Measurements from ENCODE around the gene UBE2F. TPM values are rescaled to one million over a fixed set of nuclear protein-coding genes. Genes with fewer than 3 reads are reported as not detected.

Gene UBE2F
- polyA plus RNA-seq, 2 of the 4 experiments (the other 2 are of a cell fraction): 49.7 to 81.1 TPM

- Histone ChIP-seq H3K27ac (no peak overlapping the region), H3K4me1 (no peaks in the 10 kb centered on the region), H3K9me3 (no peaks in the 10 kb centered on the region), H3K4me2 (no peak overlapping the region), H3K4me3 (no peak overlapping the region)
- POLR2A ChIA-PET: no interaction called here
- TF ChIP-seq POLR2AphosphoS2 (conservative IDR thresholded peaks at IDR 0.05; ENCODE audit: low read length): no peak
- TF ChIP-seq POLR2A (IDR thresholded peaks at IDR 0.05; ENCODE audit: low read length): no peak
- TF ChIP-seq ESRRA (IDR thresholded peaks at IDR 0.05; ENCODE audit: borderline replicate concordance, low read length): no peak
- TF ChIP-seq JUNB (IDR thresholded peaks at IDR 0.05): no peak
- no peak for TF ChIP-seq HEYL (CRISPR knock-in tag; IDR thresholded peaks at IDR 0.05)
- TF ChIP-seq SMC3 (IDR thresholded peaks at IDR 0.05): no peak
- TF ChIP-seq TP53 (CRISPR knock-in tag; IDR thresholded peaks at IDR 0.05): no peak
- no peak for TF ChIP-seq CHD2 (IDR thresholded peaks at IDR 0.05; ENCODE audit: low read length, partially characterized antibody)
- TF ChIP-seq EP300 (IDR thresholded peaks at IDR 0.05): no peak
- no peak for TF ChIP-seq FOXS1 (CRISPR knock-in tag; IDR thresholded peaks at IDR 0.05)
- no peak for TF ChIP-seq CBX2 (IDR thresholded peaks at IDR 0.05; ENCODE audit: borderline replicate concordance, low read depth)
- TF ChIP-seq, protein P1, sequence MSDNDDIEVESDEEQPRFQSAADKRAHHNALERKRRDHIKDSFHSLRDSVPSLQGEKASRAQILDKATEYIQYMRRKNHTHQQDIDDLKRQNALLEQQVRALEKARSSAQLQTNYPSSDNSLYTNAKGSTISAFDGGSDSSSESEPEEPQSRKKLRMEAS (IDR thresholded peaks at IDR 0.05): no peak
- TF ChIP-seq CHD4 (IDR thresholded peaks at IDR 0.05; ENCODE audit: borderline replicate concordance): no peak
- no peak for TF ChIP-seq RARB (CRISPR knock-in tag; IDR thresholded peaks at IDR 0.05)
- TF ChIP-seq REST (IDR thresholded peaks at IDR 0.05): no peak
- no peak for TF ChIP-seq NFE2L2 (conservative IDR thresholded peaks at IDR 0.05; ENCODE audit: low read length)
- no peak for TF ChIP-seq KDM5A (IDR thresholded peaks at IDR 0.05)
- FAIRE-seq: no peak
- CTCF ChIA-PET: interaction anchor here (1.2 to 1.9 kb wide), 2 partner anchors 14 to 56 kb away, joined by 3 to 5 read pairs; no protein-coding TSS in a partner anchor
- WGBS (ENCODE audit: missing lambda C conversion rate): 74% methylated on average over 1 of the region's 1 CpG
- DNase-seq (ENCODE audit: low read depth in 1 of 2, low spot score in 1 of 2): no peak
- no peak for ATAC-seq
Measured at GRCh38 chr2:237980087-237980486, 13.3 kb downstream of the UBE2F start.

DNA sequence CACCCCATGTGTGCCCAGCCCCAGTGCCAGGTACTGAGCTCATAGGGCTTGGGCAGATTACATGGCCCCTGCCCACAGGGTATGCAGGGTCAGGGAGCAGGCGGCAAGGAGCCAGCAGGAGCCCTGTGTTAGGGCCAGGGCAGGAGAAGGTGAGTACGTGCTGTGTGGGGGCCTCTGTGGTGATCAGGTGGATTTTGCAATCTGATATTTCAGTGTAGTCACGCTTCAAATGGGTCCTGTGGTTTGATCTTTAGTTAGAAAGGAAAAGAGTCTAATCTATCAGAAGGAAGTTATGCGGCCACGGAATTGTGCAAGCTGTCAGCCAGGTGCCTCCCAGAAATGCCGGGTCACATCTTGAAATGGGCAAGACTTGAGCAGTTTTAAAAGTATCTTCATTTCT is 13.9 kb downstream of the UBE2F start:
- WGBS (ENCODE audit: missing lambda C conversion rate): 93% methylated on average over 6 of the region's 6 CpGs
- ChIA-PET POLR2A (no interaction called here), CTCF (interaction anchor here (0.6 kb wide), 2 partner anchors 83 to 257 kb away, joined by 3 read pairs; no protein-coding TSS in a partner anchor)
- H3K4me1 ChIP-seq: no peaks in the 10 kb centered on the region
- H3K27ac ChIP-seq: no peak overlapping the region
- ATAC-seq (no peak), FAIRE-seq (no peak), DNase-seq (ENCODE audit: low read depth in 1 of 2, low spot score in 1 of 2) (no peak)
- no peaks in the 10 kb centered on the region for H3K9me3 ChIP-seq
- H3K4me3 ChIP-seq: no peak overlapping the region
- H3K4me2 ChIP-seq: no peak overlapping the region
- TF ChIP-seq EHF (CRISPR knock-in tag; IDR thresholded peaks at IDR 0.05) (no peak), SREBF2 (IDR thresholded peaks at IDR 0.05) (no peak), ZFP36 (IDR thresholded peaks at IDR 0.05; ENCODE audit: borderline replicate concordance, partially characterized antibody) (no peak), TFCP2L1 (CRISPR knock-in tag; IDR thresholded peaks at IDR 0.05) (no peak), NPAS2 (CRISPR knock-in tag; IDR thresholded peaks at IDR 0.05; ENCODE audit: borderline replicate concordance) (no peak), E2F6 (IDR thresholded peaks at IDR 0.05; ENCODE audit: borderline replicate concordance, low read depth) (no peak), HOXB13 (CRISPR knock-in tag; IDR thresholded peaks at IDR 0.05; ENCODE audit: low read depth) (no peak), CEBPB (IDR thresholded peaks at IDR 0.05) (no peak), RNF2 (IDR thresholded peaks at IDR 0.05; ENCODE audit: borderline replicate concordance, low read depth) (no peak), CTCF (IDR thresholded peaks at IDR 0.05) (no peak), ZC3H11A (IDR thresholded peaks at IDR 0.05) (no peak), ZNF302 (CRISPR knock-in tag; IDR thresholded peaks at IDR 0.05) (no peak), POLR2A (IDR thresholded peaks at IDR 0.05; ENCODE audit: low read length) (no peak), REST (IDR thresholded peaks at IDR 0.05) (no peak), CHD4 (IDR thresholded peaks at IDR 0.05; ENCODE audit: borderline replicate concordance) (no peak)
- TF ChIP-seq, protein P2, sequence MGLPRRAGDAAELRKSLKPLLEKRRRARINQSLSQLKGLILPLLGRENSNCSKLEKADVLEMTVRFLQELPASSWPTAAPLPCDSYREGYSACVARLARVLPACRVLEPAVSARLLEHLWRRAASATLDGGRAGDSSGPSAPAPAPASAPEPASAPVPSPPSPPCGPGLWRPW (IDR thresholded peaks at IDR 0.05): no peak

Measured in A549 (cell line).